HG03575 (cell line): ENCODE results near the gene RELB.

Source experiments
- ATAC-seq: cut with Tn5 transposase; IDR thresholded peaks from one replicate; pipeline ENCODE4 v1.9.1; 2021; ENCODE audit not compliant: unreplicated experiment, insufficient number of reproducible peaks, low FRiP score; ENCODE audit errors: extremely low read depth

The RELB gene

GRCh38 chr19:45016388-45017314, 15.4 kb downstream of the RELB start:
- no peak for ATAC-seq

- no peak for ATAC-seq
Measured at GRCh38 chr19:45019187-45019586, 17.9 kb downstream of the RELB start.

- no peak for ATAC-seq
Measured at GRCh38 chr19:45020071-45020470, 18.8 kb downstream of the RELB start.

- no peak for ATAC-seq
Measured at GRCh38 chr19:45021971-45022370, 20.7 kb downstream of the RELB start.

- no peak for ATAC-seq
Measured at GRCh38 chr19:45023048-45023447, 21.8 kb downstream of the RELB start.

- no peak for ATAC-seq
Measured at GRCh38 chr19:45025264-45025663, 24.0 kb downstream of the RELB start.

GRCh38 chr19:45027371-45027770, 26.1 kb downstream of the RELB start:
- no peak for ATAC-seq

GRCh38 chr19:45030825-45031224, 29.6 kb downstream of the RELB start:
- no peak for ATAC-seq

GRCh38 chr19:45032421-45032820, 31.2 kb downstream of the RELB start:
- no peak for ATAC-seq

GRCh38 chr19:45035755-45036154, 34.5 kb downstream of the RELB start:
- ATAC-seq, result no peak

- ATAC-seq, result no peak
Measured at GRCh38 chr19:45037393-45038169, 36.3 kb downstream of the RELB start.

GRCh38 chr19:45038931-45039893, 37.9 kb downstream of the RELB start, which contains the start of gene CLASRP:
Gene CLASRP (plus strand): TSS chr19:45039045. CDS start chr19:45040213, 1,168 bp downstream.
- ATAC-seq, result no peak

GRCh38 chr19:45040059-45040771, 39.0 kb downstream of the RELB start:
- ATAC-seq, result no peak

GRCh38 chr19:45041125-45041524, 39.9 kb downstream of the RELB start:
- no peak for ATAC-seq

GRCh38 chr19:45045671-45046353, 44.5 kb downstream of the RELB start:
- no peak for ATAC-seq

- ATAC-seq, result no peak
Measured at GRCh38 chr19:45046355-45046754, 45.1 kb downstream of the RELB start.

GRCh38 chr19:45047188-45047797, 46.0 kb downstream of the RELB start:
- no peak for ATAC-seq
